ENCODE data around the gene CTAG1A.

DNA sequence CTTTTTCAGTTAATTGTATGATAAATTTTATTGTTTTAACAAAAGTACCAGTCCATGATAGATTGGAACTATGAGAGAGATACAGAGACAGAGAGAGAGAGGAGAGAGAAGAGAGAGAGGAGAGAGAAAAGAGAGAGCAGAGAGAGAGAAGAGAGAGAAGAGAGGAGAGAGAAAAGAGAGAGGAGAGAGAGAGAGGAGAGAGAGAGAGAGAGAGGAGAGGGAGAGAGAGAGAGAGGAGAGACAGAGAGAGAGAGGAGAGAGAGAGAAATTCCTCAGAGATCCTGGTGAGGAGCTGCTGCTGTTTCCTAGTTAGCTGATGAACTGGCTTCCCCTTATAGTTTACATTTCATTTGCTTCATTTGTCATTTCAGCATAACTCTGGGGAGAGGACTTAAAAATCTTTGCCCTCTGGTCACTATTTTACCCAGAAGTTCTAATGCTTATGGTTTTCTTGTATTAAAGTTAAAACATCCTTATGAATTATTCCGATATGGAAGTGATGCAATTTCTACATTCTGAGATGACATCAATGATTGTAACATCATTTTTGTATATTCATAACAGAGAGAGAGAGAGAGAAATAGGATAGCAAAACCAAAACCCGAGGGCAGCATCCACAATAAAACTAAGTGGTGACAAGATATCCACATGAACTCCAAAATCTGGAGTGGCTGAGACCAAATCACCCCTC lies 10.8 kb downstream of the CTAG1A start:
- TF ChIP-seq, protein P1, sequence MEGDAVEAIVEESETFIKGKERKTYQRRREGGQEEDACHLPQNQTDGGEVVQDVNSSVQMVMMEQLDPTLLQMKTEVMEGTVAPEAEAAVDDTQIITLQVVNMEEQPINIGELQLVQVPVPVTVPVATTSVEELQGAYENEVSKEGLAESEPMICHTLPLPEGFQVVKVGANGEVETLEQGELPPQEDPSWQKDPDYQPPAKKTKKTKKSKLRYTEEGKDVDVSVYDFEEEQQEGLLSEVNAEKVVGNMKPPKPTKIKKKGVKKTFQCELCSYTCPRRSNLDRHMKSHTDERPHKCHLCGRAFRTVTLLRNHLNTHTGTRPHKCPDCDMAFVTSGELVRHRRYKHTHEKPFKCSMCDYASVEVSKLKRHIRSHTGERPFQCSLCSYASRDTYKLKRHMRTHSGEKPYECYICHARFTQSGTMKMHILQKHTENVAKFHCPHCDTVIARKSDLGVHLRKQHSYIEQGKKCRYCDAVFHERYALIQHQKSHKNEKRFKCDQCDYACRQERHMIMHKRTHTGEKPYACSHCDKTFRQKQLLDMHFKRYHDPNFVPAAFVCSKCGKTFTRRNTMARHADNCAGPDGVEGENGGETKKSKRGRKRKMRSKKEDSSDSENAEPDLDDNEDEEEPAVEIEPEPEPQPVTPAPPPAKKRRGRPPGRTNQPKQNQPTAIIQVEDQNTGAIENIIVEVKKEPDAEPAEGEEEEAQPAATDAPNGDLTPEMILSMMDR (IDR thresholded peaks at IDR 0.05 in 4 of 5, conservative IDR thresholded peaks at IDR 0.05 in 1 of 5) = no peak
- TF ChIP-seq POLR2A (IDR thresholded peaks at IDR 0.05) = no peak

Measured in gastrocnemius medialis (tissue), 4 donors.